Spleen (tissue), 7 donors: ENCODE results near the gene NFYC.

ENCODE experiments used
- CTCF ChIP-seq, 11 experiments: fragments of 200-600 bp in 7 of 11; fragments of 450-650 bp in 4 of 11; sonication (generic) in 4 of 11; IDR thresholded peaks in 8 of 11; conservative IDR thresholded peaks in 3 of 11; 1 replicate in 7 of 11; 2 replicates in 4 of 11; pipeline versions ENCODE4 v1.4.0 to v1.8.0; 2016 to 2021; ENCODE audit warnings: antibody characterized with exemption in 11 of 11, inconsistent platforms in 4 of 11, mild to moderate bottlenecking in 1 of 11
- POLR2A ChIP-seq, 3 donors: fragments of 450-650 bp; IDR thresholded peaks; one replicate each; pipeline ENCODE4 v1.5.1; 2017; ENCODE audit warnings: antibody characterized with exemption in 3 of 3, mild to moderate bottlenecking in 1 of 3
- POLR2AphosphoS5 ChIP-seq, 3 donors: sonication (generic); formaldehyde crosslinking; IDR thresholded peaks; one replicate each; pipeline ENCODE4 v1.5.1; 2017; ENCODE audit warnings: antibody characterized with exemption in 3 of 3
- donor health status: DM: no; HTN: no; CAD: no; lungs with moderate emphysema.
- donor health status: DM: no; HTN: no; CAD: no.
- donor health status: DM: no; HTN: no; CAD: no.

- no peak for TF ChIP-seq CTCF (IDR thresholded peaks at IDR 0.05 in 8 of 11, conservative IDR thresholded peaks at IDR 0.05 in 3 of 11)
- TF ChIP-seq POLR2A (IDR thresholded peaks at IDR 0.05): no peak
- no peak for TF ChIP-seq POLR2AphosphoS5 (IDR thresholded peaks at IDR 0.05)
These were observed 4.4 kb upstream of the NFYC start for GRCh38 chr1:40687059-40687458.
